Measurements from ENCODE around the gene PRR35.
"Not testable (repeated sequence)": the region's sequence is repeated elsewhere in the genome, so short reads cannot be mapped to it uniquely, and the experiment has no call there.

The PRR35 gene

GRCh38 chr16:582614-583331 lies 22.6 kb downstream of the PRR35 start:
- no peak for DNase-seq

GRCh38 chr16:583470-583814 lies 23.2 kb downstream of the PRR35 start:
- no peak for DNase-seq

DNA sequence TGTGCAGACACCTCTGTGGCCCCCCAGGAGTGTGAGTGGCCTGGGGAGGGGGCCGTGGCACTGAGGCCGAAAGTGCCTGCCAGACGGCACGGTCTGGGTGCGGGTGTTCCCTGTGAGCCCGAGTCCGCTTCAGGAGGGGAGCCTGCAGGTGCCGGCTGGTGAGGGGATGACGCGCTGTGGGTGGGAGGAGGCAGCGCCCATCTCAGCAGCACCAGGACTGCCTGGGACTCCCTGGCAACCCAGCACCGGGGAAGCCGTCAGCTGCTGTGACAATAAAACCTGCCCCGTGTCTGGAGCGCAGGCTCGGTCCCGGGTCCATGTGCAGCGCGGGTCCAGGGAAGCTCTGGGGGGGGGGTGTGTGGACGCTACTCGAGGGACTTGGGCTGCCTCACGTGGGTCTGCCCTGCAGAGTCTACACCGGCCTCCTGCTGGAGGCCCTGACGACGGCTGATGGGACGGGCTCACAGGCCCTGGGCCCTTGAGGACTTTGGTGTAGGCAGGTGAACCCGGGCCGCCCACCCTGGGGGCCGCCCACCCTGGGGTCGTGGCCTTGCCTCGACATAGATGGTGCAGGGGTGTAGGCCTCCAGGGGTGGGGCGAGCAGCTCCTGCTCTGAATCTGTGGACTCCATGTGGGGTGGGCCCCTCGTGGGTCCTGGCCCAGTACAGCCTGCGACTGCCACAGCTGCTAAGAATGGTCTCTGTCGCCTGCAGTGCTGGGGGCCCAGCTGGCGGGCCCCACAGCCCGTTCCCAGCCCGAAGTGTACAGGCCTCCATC lies 23.8 kb downstream of the PRR35 start:
- no peak for DNase-seq

DNA sequence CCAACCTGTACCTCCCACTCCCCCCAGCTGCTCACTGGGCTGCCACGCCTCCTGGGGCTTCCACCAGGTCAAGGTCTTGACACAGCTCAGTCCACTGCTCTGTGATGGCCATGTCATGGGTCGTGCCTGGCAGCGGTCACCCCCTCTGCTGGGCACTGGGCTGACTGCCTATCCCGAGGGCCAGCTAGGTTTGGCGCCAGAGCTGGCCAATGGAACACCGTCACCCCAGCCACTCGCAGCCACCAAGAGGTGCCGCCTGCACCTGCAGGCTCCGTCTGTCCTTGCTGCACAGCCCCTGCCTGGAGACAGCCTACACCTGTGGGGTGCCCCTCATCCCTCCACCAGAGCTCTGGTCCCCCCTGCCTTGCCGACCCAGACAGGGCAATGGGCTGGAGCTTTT lies 25.2 kb downstream of the PRR35 start:
- no peak for DNase-seq

DNA sequence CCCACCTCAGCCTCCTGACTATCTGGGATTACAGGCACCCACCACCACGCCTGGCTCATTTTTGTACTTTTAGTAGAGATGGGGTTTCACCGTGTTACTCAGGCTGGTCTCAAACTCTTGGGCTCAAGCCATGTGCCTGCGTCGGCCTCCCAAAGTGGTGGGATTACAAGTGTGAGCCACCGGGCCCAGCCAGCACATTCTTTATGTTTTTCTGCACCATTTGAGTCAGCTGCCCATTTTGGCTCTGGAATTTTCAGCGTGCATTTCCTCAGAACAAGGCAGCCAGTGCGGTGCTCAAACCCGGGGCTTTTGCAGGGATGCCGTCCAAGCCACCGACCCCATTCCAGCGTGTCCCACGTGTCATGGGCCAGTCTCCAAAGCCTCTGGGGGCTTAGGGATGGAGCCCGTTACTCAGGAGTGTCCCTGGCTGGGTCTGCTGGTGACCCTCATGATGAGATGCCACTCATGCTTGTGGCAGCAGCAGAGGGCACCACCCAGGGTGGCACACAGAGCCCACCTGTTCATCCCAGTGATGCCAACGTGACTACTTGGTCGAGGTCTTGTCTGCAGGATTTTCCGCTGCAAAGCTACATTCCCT lies 26.0 kb downstream of the PRR35 start:
- DNase-seq = no peak

DNA sequence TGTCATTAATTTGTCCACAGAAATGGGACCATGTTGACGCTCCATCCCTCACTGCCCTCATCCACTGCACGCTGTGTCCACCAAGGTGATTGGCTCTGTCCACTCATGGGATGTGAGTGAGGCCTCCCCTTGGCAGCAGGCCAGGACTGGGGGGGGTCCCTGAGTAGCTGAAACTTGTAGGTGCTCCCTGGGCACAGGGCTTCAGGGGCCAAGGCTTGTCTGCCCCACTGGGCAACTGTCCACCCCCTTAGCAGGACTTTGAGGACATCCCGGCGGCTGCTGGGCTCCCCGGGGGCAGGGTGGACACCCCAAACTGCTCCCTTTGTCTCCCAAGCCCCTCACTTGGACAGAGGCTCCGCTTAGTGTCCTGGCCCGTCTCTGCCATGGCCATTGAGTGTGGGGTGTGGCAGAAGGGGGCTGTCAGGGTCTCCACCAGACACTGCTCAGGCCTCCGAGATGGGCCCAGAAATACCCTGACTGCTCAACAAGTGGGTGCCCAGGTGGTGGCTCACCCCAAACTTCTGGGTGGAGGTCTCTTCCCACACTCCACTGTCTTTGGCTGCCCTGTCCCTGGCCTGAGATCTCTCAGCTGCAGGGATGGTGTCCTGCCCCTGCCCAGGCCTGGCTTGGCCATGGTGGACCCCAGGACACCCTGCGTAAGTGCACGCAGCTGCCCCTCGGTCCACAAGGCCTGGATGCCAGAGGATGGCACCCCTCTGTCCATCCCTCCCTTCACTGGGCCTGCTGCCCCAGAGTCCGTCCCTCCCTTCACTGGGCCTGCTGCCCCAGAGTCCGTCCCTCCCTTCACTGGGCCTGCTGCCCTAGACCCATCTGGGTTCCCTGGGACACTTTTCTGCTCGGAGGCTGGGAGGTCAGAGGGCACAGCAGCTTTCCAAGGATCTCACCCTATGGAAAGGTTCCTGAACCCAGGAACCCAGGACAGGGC lies 26.7 kb downstream of the PRR35 start:
- no peak for DNase-seq

DNA sequence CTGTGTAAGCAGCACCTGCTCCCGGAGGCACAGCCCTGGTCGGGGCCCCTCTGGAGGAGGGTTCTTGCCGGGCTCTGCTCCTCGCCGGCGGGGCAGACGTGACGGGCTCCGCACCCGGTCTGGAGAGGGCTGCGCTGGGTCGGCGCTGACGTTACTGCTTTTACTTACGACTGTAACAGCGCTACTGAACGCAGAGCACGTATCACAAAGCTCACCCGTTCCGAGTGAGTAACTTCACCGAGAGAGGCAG lies 28.4 kb downstream of the PRR35 start:
- DNase-seq = peak; percentile 62

- peak; percentile 98 for DNase-seq
Observed at GRCh38 chr16:588889-589657, 28.9 kb downstream of the PRR35 start.

GRCh38 chr16:589658-590187 lies 29.5 kb downstream of the PRR35 start, which contains the start of gene RAB40C:
Gene RAB40C, plus strand, starts transcription at chr16:590066. Its CDS starts 226 bp downstream, at chr16:590292.
- peak; percentile 99 for DNase-seq

DNA sequence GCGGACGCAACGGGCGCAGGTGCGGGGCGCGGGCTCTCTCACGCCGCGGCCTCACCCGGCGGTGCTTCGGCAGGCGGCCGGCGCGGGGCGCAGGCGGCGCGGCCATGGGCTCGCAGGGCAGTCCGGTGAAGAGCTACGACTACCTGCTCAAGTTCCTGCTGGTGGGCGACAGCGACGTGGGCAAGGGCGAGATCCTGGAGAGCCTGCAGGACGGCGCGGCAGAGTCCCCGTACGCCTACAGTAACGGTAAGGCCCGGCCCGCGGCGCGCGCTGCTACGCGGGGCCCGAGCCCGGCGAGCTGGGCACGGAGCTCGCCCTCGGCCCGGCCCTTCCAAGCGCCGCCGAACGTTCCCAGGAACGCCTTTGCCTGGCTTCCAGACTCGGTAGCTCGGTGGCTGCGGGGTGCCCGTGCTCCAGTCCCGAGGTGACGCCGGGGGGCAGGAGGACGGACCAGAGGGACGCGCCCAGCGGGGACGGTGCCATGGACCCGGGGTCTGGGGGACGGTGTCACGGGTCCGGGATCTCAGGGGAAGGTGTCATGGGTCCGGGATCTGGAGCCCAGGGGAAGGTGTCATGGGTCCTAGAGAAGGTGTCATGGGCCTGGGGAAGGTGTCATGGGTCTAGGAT lies 30.1 kb downstream of the PRR35 start:
- DNase-seq = no peak

DNA sequence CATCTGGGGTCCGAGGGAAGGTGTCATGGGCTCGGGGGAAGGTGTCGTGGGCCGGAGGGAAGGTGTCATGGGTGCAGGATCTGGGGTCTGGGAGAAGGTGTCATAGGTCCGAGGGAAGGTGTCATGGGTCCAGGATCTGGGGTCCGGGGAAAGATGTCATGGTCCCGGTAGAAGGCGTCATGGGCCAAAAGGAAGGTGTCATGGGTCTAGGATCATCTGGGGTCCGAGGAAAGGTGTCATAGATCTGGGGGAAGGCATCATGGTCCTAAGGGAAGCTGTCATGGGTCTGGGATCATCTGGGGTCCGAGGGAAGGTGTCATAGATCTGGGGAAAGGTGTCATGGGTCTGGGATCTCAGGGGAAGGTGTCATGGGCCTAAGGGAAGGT lies 30.6 kb downstream of the PRR35 start:
- no peak for DNase-seq

- no peak for DNase-seq
Observed at GRCh38 chr16:591231-591630, 31.0 kb downstream of the PRR35 start.

DNA sequence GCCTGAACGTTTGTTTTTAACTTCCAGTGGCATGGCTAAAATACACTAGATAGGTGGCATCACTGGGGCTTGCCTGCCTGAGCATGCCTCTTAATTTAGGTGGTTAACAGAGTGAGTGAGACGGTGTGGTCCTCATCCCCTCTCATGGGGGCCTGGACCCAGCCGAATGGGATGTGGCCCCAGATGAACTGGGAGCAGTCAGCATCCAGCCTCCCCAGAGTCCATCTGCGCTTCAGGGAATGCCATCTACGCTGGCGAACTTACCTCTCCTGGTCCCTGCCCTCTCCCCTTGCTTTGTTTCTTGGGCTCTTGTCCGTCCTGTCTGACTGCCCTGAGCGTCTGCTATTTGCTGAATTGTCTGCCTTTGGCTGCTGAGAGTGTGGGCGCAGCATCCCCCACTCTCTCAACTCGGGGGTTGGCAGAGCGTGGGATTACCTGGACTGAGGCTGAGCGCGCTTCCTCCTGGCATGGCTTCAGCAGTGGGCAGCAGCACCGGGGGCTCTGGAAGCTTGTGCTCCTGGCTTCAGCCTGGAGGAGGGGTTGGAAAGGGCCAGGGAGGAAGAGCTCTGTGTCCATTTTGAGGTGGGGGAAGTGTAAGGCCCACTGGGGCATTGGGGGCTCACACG lies 31.8 kb downstream of the PRR35 start:
- no peak for DNase-seq

GRCh38 chr16:592518-593306 lies 32.5 kb downstream of the PRR35 start:
- DNase-seq = no peak

GRCh38 chr16:593406-593805 lies 33.2 kb downstream of the PRR35 start:
- DNase-seq = no peak

DNA sequence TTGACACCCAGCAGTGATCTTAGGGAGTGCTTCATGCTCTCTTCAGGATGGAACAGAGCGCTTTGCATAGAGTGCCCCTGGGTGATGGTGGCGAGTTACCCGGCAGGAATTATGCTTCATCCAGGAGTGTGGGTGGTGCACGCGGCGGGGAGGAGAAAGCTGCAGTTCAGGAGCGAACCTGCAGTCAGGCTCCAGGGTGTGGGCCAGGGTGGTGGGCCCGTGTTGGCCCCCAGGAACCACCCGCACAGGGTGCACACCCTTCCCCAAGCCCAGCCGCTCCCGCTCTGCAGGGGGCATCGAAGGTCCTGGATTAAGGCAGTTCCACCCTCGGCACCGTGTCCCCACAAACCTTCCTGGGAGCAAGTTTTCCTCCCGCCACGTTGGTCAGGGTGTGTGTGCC lies 33.6 kb downstream of the PRR35 start:
- no peak for DNase-seq

DNA sequence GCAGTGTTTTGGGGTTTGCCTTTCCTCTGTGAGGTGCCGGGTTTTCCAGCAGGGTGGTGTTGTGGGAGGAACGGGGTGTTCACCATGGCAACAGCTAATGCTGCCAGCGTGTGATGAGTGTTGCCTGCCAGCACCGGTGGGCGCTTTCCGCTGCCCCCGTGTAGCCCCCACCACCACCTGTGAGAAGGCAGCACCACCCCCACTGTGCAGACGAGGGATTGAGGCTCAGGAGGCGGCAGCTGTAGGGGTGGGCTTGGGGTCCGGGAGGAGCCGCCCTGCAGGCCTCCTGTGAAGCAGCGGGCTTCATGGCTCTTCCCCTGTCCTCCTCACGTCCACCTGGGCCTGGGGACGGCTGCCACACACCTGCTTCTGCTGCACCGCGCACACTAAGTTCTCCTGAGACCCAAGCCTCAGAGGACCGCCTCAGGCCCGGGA lies 34.9 kb downstream of the PRR35 start:
- DNase-seq = no peak

GRCh38 chr16:595942-596735 lies 35.9 kb downstream of the PRR35 start:
- DNase-seq = no peak

DNA sequence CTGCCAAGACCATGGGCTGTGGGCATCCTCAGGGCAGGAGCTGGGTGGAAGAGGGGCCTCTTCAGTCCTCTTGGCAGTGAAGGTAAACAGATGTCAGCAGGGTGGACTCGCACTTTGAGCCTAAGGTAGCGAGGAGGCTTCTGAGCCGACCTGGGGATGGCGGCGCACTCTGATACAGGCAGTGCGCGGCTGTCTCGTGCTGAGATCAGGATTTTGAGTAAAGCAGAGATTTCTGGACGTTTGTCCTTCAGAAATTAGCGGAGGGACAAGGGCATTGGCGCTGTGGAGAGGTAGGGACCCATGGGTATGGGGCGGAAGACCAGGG lies 36.5 kb downstream of the PRR35 start:
- DNase-seq = no peak

GRCh38 chr16:597655-598054 lies 37.5 kb downstream of the PRR35 start:
- not testable (repeated sequence) for DNase-seq

Data from stimulated activated CD4-positive, alpha-beta T cell treated with anti-CD3 and anti-CD28 coated beads, Interleukin-12 subunit alpha, Interleukin-12 subunit beta, amount 100 ng/mL, for 4 hours (primary cell).